VCaP (cell line): Measurements from ENCODE around the gene SFXN5.

ENCODE experiments used
- H3K27ac ChIP-seq: fragments of 450-650 bp; 2 replicates; pipeline ENCODE4 v1.5.1; 2017
- CTCF ChIP-seq: fragments of 450-650 bp; conservative IDR thresholded peaks from 2 replicates; pipeline ENCODE4 v1.5.1; 2017; ENCODE audit warnings: mild to moderate bottlenecking, moderate library complexity

The SFXN5 gene

GRCh38 chr2:73009177-73009839 lies 62.2 kb downstream of the SFXN5 start:
- TF ChIP-seq CTCF, result no peak
- no peak overlapping the region for H3K27ac ChIP-seq

- no peak for TF ChIP-seq CTCF
- H3K27ac ChIP-seq, result no peak overlapping the region
Observed at GRCh38 chr2:73008766-73009135, 62.8 kb downstream of the SFXN5 start.

- TF ChIP-seq CTCF, result no peak
- H3K27ac ChIP-seq, result no peak overlapping the region
Observed at GRCh38 chr2:73007991-73008765, 63.3 kb downstream of the SFXN5 start.

GRCh38 chr2:73006969-73007710 lies 64.4 kb downstream of the SFXN5 start:
- no peak for TF ChIP-seq CTCF
- H3K27ac ChIP-seq, result no peak overlapping the region

GRCh38 chr2:73004889-73005596 lies 66.5 kb downstream of the SFXN5 start:
- no peak for TF ChIP-seq CTCF
- no peak overlapping the region for H3K27ac ChIP-seq

GRCh38 chr2:73004466-73004865 lies 67.0 kb downstream of the SFXN5 start:
- no peak for TF ChIP-seq CTCF
- no peak overlapping the region for H3K27ac ChIP-seq

- H3K27ac ChIP-seq, result no peak overlapping the region
- TF ChIP-seq CTCF, result no peak
Observed at GRCh38 chr2:73003027-73003426, 68.5 kb downstream of the SFXN5 start.
